ENCODE results near the gene ANO2.

The ANO2 gene

DNA sequence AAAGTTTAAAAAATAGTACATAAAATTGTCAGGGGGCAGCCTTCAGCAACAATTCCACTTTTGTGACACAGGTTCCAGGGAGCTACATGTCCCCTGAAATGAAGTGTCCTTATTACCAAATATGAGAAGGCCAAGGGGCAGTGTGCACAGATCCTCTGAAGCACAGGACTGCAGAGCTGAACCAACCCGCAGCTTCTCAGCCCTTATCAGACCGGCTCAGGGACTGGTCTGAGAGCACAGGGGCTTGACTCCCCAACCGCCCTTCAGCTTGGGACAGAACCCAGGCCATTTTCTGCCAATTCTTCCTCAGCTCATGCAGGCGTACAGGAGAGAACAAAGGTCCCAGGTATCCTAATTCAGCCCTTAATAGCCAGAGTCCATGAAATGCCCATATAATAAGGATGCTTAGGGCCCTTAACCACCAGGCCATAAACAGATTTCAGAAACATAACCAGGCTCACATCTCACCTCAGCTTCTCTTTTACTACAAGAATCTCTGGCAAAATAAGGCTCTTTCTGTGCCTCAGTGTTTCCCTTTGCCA is 221.3 kb downstream of the ANO2 start:
- no peak for DNase-seq (ENCODE audit: low read depth, low spot score)

DNA sequence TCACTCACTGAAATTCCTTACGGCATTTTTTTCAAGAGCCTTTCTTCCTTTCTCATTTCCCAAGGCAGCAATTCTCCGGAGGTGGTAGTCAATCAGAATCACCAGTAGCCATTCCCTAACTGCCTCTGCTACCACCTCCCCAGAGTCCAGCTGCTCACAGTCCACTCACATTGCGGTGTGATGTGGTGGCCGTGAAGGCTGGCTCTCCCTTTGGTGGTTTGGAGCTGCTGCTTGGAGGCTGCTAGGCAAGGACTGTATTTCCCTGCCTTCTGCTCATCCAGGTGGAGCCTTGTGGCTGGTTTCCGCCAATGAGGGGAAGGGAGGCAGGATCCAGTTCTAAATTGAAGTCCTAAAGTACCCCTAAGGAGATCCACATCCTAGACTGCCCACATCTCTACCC is 222.0 kb downstream of the ANO2 start:
- DNase-seq (ENCODE audit: low read depth, low spot score), result no peak

DNA sequence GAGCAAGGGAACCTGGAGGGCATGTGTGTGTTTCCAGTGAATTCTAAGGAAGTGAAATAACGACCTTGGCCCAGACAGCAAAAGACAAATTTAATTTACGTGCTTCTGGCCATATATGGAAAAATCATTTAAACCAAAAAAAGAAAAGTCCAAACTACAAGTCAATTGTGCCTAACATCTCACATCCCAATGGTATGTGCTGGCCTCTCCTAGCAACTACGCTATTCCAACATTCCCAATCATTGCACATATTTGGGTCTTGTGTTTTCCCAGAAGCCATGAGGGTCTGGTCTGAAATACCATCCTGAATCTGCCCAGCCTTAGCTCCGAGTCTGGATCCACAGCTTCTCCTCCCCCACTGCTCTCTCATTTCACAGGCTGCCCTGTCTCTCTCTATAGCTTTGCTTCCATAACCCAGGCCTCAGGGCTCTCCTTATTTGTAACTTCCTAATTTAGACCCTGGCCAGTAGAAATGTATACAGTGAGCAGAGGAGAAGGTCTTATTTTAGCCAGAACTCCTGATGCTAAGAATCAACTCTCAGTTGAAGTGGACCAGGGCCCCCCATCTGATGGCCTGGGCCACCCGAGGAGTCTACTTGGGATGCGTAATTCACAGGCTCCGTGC is 224.6 kb downstream of the ANO2 start:
- no peak for DNase-seq (ENCODE audit: low read depth, low spot score)

DNA sequence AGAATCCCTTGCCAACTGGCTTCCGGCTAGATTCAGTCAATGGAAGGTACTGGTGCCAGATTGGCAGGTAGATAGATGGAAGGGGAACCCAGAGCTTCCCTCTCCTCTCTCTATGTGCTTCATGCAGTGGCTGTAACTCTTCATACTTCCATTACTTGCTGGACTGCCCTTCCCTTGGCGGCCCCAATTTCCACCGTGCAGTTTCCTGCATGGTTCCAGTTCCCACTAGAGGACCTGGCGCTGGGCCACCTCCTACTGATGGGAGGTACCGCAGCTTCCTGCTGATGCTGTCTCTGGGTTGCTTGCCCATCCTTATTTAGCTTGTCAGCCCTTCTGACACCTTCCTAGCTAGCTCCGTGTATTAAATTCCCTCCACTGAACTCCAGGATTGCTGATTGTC is 226.4 kb downstream of the ANO2 start:
- no peak for DNase-seq (ENCODE audit: low read depth, low spot score)

DNA sequence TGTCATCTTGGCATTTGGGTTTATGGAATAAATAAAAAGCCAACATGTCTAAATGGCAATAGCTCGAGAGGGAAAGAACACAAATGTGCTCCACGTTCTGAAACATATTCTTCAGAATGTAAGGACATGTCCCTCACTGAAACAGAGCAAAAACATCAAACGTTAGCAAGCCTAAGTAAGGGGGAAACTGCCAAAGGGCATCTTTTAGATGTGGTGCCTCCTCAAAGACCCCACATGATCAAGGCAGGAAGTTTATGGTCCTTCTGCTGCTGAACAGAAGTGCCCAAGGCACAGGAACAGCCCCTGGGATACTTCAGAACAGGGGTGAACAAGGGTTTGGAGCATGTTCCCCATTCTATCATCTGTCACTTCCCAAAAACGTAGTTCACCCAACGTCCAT is 227.0 kb downstream of the ANO2 start:
- no peak for DNase-seq (ENCODE audit: low read depth, low spot score)

- no peak for DNase-seq (ENCODE audit: low read depth, low spot score)
Measured at GRCh38 chr12:5716976-5717375, 228.1 kb downstream of the ANO2 start.

DNA sequence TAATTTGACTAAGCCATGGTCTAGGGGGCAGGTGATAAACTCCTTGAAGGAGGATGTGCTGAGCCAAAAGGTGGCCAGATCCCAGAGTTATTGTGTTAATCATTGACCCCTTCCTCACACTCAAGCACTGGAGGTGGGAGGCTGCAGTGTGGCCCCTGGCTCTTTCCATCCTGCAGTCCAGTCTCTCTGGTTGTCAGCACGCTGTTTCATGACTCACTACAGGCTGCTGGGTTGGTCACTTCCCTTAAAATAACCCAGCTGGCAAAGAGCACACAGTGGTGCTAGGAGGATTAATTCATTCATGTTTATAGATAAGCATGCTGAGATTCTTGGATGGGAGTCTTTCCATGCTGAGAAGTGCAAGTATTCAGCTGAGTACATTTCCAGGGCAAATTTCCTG is 228.9 kb downstream of the ANO2 start:
- no peak for DNase-seq (ENCODE audit: low read depth, low spot score)

DNA sequence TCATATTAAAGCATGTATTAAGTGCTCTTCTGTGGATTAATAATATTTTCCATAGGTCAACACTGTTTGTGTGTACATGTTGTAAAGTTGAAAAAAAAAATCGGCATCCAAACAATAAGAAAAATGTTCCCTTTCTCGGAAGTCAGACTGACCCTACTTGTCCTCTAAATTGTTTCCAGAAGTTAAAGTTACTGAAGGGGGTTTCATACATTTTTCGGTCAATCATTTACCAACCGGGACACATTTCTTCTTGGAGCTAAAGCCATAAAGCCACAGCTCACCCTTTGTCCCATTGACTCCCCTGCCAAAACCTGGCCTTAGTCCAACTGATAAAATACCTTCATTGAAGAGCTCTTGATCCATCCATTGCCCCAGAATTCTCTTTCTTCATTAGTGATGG is 230.0 kb downstream of the ANO2 start:
- DNase-seq (ENCODE audit: low read depth, low spot score), result no peak

DNA sequence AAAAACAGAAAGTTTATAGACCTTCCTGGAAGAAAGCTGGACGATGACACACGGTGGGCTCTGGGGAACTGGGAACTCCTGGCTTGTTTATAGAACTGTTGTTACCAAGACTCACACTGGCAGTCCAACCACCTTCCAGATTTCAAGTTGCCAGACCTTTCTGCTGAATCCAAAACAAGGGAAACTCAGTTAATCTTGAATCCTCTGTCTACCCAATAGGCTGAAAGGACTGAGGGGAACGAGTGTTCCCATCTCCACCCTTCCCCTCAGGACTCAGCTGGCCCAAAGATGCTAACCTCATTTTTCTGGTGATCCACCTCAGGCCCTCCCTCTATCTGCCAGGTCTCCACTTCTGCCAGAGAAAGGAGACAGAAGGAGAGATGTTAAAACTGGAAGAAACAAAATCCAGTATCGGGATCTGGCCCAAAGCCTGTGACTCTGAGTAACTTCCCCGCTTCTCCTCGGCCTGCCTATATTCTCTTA is 231.4 kb downstream of the ANO2 start:
- no peak for DNase-seq (ENCODE audit: low read depth, low spot score)

GRCh38 chr12:5710260-5710878 is 234.7 kb downstream of the ANO2 start:
- no peak for DNase-seq (ENCODE audit: low read depth, low spot score)

DNA sequence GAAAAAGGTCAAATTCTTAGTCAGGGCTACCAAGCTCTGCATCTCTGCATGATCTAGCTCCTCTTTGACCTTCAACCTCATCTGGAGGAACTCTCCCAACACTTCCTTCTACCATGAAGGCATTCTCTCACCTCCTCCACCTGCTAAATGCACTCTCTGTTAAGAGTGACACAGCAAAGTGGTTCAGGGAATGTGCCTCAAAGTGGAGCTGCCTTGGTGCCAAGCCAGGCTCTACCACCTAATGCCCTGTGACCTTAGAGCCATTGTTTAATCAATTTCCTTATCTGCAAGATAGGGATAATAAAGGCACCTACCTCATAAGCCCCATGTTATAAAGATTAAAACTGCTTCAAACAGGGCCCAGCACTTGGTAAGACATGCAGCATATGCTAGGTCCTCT is 236.7 kb downstream of the ANO2 start:
- no peak for DNase-seq (ENCODE audit: low read depth, low spot score)

DNA sequence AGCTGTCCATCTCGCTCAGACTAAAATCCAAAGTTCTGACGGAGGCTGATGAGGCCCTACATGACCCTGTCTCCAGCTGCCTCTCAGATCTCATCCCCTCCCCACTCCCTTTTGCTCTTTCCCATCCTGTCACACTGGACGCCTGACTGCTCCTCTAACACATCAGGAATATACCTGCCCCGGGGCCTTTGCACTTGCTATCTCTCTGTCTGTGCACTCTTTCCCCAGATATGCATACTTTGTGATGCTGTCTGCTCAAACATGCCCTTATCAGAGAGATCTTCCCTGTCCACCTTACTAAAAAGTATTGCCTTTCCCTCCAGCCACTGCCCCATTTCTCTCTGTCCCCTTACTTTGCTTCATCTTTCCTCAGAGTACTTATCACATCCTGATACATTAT is 238.8 kb downstream of the ANO2 start:
- no peak for DNase-seq (ENCODE audit: low read depth, low spot score)

DNA sequence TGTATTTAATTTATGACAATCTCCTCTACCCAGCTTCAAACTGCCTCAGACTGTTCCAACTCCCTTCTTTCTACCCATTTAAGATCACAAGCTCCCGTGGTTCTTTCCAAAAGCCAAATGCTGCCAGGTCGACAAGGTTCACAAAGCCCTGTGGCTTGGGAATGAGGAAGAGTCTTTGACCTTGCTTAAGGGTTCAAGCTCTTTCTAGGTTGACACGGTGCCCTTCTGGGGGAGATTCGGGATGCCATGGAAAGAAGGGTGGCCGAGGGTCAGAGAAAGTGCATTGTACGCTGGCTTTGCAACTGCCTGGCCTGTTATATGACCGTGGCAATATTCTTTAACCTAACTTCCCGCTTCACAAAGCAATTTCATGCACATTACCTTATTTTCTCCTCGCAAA is 239.3 kb downstream of the ANO2 start:
- no peak for DNase-seq (ENCODE audit: low read depth, low spot score)

- DNase-seq (ENCODE audit: low read depth, low spot score), result no peak
Measured at GRCh38 chr12:5694759-5695409, 250.2 kb downstream of the ANO2 start.

- DNase-seq (ENCODE audit: low read depth, low spot score), result no peak
Measured at GRCh38 chr12:5692850-5693249, 252.2 kb downstream of the ANO2 start.

- no peak for DNase-seq (ENCODE audit: low read depth, low spot score)
Measured at GRCh38 chr12:5691943-5692342, 253.1 kb downstream of the ANO2 start.

DNA sequence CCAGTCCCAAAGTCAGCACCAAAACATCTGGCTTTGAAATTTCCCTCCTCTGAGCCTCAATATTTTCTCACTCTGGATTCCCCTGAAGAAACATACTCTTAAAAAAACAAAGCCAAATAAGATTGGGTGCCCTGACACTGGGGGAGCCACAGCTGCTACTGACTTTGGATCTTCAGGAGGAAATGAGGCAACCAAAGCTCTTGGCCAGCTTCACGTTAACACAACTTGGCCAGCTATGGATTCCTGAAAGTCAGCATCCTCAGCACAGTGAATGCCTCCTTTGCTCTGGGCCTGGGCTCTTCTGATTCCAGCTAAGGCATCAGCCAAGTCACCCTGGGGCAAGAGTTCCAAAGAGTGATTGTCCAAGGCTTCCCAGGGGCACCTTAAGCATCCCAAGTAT is 254.8 kb downstream of the ANO2 start:
- DNase-seq (ENCODE audit: low read depth, low spot score), result no peak

- DNase-seq (ENCODE audit: low read depth, low spot score), result no peak
Measured at GRCh38 chr12:5689773-5690172, 255.3 kb downstream of the ANO2 start.

DNA sequence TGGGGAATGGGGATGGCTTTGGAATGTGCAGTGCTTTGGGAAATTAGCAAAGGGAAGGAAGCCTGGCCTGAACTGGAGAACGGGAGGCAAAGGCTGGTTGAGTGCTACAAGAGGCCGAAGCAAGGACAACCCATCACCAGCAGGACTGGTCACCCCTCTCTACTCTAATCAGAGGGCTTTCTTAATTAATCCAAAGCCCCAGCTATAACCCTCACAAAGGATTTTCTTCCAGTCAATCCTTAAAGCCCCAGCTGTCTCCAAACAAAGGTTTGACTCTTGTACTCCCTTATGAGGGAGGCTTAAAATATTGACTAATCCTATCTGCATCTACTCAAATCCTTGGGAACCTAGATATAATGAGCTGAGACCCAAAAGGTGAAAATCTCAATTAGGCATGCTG is 256.8 kb downstream of the ANO2 start:
- no peak for DNase-seq (ENCODE audit: low read depth, low spot score)

DNA sequence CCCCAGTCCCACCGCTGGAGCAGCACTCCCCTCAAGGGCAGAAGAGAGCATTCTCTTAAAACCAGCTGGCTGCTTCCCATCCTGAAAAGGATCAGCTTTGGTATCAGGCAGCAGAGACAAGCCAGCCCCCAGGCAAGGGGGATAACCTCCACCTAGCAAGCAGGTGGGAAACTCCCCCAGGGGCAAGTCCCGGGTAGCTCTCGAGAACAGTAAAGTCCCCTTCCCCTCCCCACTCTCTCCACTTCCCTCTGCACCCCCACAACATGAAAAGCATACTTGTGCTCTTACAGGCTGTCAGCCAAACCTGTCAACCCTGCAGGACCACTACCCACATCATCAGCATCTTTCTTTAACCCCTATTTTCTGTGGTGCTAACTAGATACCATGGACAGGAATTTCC is 259.1 kb downstream of the ANO2 start:
- DNase-seq (ENCODE audit: low read depth, low spot score), result no peak

DNA sequence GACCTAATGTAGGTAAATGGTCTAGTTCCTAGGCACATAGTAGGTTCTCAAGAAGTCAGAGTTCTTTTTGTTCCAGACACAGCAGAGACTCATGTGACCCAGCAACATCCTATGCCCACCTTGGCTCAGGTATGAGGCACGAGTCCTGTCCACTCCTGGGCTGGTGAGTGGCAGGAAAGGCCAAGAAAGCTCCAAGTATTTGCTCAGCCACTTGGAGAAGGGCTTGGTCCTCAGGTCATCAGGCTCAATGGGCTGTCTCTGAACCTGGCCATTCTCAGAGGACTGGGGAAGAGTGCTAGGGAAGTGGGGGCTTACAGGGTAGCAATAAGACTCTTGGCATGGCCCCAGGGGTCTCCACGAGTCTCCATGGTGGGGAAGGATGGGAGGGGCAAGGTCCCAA is 260.1 kb downstream of the ANO2 start:
- no peak for DNase-seq (ENCODE audit: low read depth, low spot score)

GRCh38 chr12:5682581-5682980 is 262.5 kb downstream of the ANO2 start:
- no peak for DNase-seq (ENCODE audit: low read depth, low spot score)

DNA sequence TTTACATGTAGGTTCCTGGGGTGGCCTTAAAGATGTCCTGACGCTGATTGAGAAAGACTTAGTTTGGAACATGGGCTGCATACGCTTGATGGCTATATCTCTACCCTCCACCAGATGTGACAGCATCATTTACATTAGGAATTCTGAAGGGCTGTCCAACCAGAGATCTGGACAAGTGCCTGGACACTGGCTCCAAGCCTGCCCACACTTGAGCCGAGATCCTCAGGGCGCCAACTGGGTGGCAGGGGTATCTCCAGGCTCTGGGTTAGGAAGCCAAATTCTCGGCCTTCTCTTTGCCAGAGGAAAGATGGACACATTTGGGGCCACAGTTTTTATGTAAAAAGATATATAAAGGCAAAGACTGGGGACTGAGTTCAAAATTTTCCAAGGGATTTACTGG is 266.9 kb downstream of the ANO2 start:
- no peak for DNase-seq (ENCODE audit: low read depth, low spot score)
